ENCODE data around the gene CAB39L. TPM values are rescaled to one million over a fixed set of nuclear protein-coding genes. Genes with fewer than 3 reads are reported as not detected.

Gene CAB39L
- 8.7 TPM for polyA plus RNA-seq (2013, experiment 1 of 2)
- polyA plus RNA-seq (2013, experiment 2 of 2) = 9.3 TPM

GRCh38 chr13:49443704-49444523 is at the start of gene CAB39L, which contains the start of gene SETDB2:
CAB39L (minus strand) TSS chr13:49444064; CDS start chr13:49382910, 61,154 bp downstream.
SETDB2 (plus strand) TSS chr13:49444274; CDS start chr13:49451894, 7,620 bp downstream.
- DNase-seq = peak; percentile 99
- Histone ChIP-seq H2BK15ac (ENCODE audit: low read depth, poor library complexity, severe bottlenecking) (peak within 1 kb of the TSS; percentile 18), H3K36me3 (ENCODE audit: control insufficient read depth in 1 of 2, insufficient read depth in 2 of 2, low read depth in 1 of 2, low read length in 2 of 2) (peaks cover 0 to 13% of the 10 kb centered on the region in 2 experiments), H3K9me3 (ENCODE audit: control insufficient read depth, low read length) (no peaks in the 10 kb centered on the region), H2AK5ac (ENCODE audit: low read length, severe bottlenecking) (no peak within 1 kb of the TSS), H3K79me1 (replicated peaks; ENCODE audit: low read length, poor library complexity, severe bottlenecking) (peaks cover 2% of the 10 kb centered on the region), H3K4me1 (ENCODE audit: control insufficient read depth, insufficient read depth, low read depth, low read length) (no peaks in the 10 kb centered on the region), H2BK5ac (ENCODE audit: low read depth, low read length, poor library complexity, severe bottlenecking) (no peak within 1 kb of the TSS), H3K4me3 (ENCODE audit: insufficient read depth in 1 of 2, low read depth in 1 of 2, low read length in 2 of 2) (peak within 1 kb of the TSS; percentile 70 to 97), H2BK12ac (ENCODE audit: low read length in 2 of 2) (peak within 1 kb of the TSS in 1 of 2 experiments; percentile 85), H3K4me2 (ENCODE audit: low read length, poor library complexity, severe bottlenecking) (peak within 1 kb of the TSS; percentile 76), H3K18ac (ENCODE audit: low read depth in 1 of 2, low read length in 2 of 2) (peak within 1 kb of the TSS; percentile 30 to 90), H2BK120ac (ENCODE audit: low read depth, low read length) (peak within 1 kb of the TSS; percentile 3), H3K9ac (ENCODE audit: low read length) (peak within 1 kb of the TSS; percentile 99), H3K27me3 (ENCODE audit: control insufficient read depth in 1 of 2, insufficient read depth in 1 of 2, low read length in 2 of 2) (no peaks in the 10 kb centered on the region), H4K91ac (ENCODE audit: low read length) (peak within 1 kb of the TSS; percentile 0), H4K8ac (ENCODE audit: low read length) (peak within 1 kb of the TSS; percentile 69), H2AFZ (ENCODE audit: low read depth, low read length) (peak within 1 kb of the TSS; percentile 76), H3K23ac (ENCODE audit: low read length in 2 of 2) (peak within 1 kb of the TSS in 1 of 2 experiments; percentile 46), H3K27ac (ENCODE audit: low read length, poor library complexity, severe bottlenecking) (peak within 1 kb of the TSS; percentile 70), H3K14ac (ENCODE audit: low read length in 2 of 2) (peak within 1 kb of the TSS in 1 of 2 experiments; percentile 67), H3K4ac (ENCODE audit: low read depth in 1 of 2, low read length in 2 of 2) (peak within 1 kb of the TSS in 1 of 2 experiments; percentile 87)
- under 1% methylated on average over 48 of the region's 53 CpGs for WGBS

DNA sequence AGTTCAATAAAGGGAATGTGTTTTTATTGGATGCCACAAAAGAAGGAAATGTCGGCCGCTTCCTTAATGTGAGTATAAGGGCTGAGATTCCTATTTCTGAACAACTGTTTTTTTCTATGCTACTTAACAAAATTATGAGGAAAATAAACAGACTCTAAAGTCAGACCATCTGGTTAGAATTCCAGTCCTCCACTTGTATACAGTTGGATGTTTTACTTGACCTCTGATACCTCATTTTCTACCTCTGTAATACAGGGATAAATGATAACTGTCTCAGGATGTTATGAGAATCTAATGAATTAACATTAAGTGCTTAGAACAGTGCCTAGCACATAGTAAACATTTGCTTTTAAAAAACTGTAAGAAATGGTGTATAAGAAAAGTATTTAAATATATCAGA is 44.7 kb upstream of the CAB39L start:
- Histone ChIP-seq H3K4ac (ENCODE audit: low read depth in 1 of 2, low read length in 2 of 2) (no peak overlapping the region), H2BK120ac (ENCODE audit: low read depth, low read length) (no peak overlapping the region), H2AFZ (ENCODE audit: low read depth, low read length) (no peak overlapping the region), H3K27ac (ENCODE audit: low read length, poor library complexity, severe bottlenecking) (no peak overlapping the region), H3K4me1 (ENCODE audit: control insufficient read depth, insufficient read depth, low read depth, low read length) (no peaks in the 10 kb centered on the region), H2BK15ac (ENCODE audit: low read depth, poor library complexity, severe bottlenecking) (no peak overlapping the region), H3K36me3 (ENCODE audit: control insufficient read depth in 1 of 2, insufficient read depth in 2 of 2, low read depth in 1 of 2, low read length in 2 of 2) (peaks cover 0 to 72% of the 10 kb centered on the region in 2 experiments), H4K91ac (ENCODE audit: low read length) (no peak overlapping the region), H3K4me3 (ENCODE audit: insufficient read depth in 1 of 2, low read depth in 1 of 2, low read length in 2 of 2) (no peak overlapping the region), H3K9me3 (ENCODE audit: control insufficient read depth, low read length) (no peaks in the 10 kb centered on the region), H2BK12ac (ENCODE audit: low read length in 2 of 2) (no peak overlapping the region), H3K23ac (ENCODE audit: low read length in 2 of 2) (no peak overlapping the region), H3K4me2 (ENCODE audit: low read length, poor library complexity, severe bottlenecking) (no peak overlapping the region), H3K18ac (ENCODE audit: low read depth in 1 of 2, low read length in 2 of 2) (no peak overlapping the region), H2AK5ac (ENCODE audit: low read length, severe bottlenecking) (no peak overlapping the region), H3K14ac (ENCODE audit: low read length in 2 of 2) (no peak overlapping the region), H3K79me1 (replicated peaks; ENCODE audit: low read length, poor library complexity, severe bottlenecking) (no peaks in the 10 kb centered on the region), H4K8ac (ENCODE audit: low read length) (no peak overlapping the region), H2BK5ac (ENCODE audit: low read depth, low read length, poor library complexity, severe bottlenecking) (no peak overlapping the region), H3K9ac (ENCODE audit: low read length) (no peak overlapping the region), H3K27me3 (ENCODE audit: control insufficient read depth in 1 of 2, insufficient read depth in 1 of 2, low read length in 2 of 2) (no peaks in the 10 kb centered on the region)
- no peak for DNase-seq
- no CpG with 5 or more reads among the region's 2 CpGs for WGBS

DNA sequence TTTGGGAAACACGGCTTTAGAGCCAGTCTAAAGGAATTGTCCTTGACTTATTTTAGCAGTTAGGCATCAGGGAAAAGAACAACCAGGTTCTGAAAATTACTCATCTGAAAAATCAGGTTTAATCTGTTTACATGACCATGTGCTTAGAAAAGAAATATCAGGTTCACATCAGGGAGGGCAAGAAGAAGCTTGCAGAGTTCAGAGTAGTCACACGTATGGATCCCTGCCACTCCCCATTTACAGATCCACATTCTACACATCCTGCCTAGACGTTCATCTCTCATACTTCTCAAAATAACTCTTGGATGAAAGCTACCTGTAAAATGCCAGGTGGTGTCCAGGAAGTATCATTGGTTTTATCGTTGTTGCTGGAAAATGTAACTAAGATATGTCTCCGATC is 37.9 kb upstream of the CAB39L start:
- Histone ChIP-seq H2AFZ (ENCODE audit: low read depth, low read length) (no peak overlapping the region), H4K91ac (ENCODE audit: low read length) (no peak overlapping the region), H2BK12ac (ENCODE audit: low read length in 2 of 2) (no peak overlapping the region), H3K23ac (ENCODE audit: low read length in 2 of 2) (no peak overlapping the region), H3K27ac (ENCODE audit: low read length, poor library complexity, severe bottlenecking) (no peak overlapping the region), H3K9me3 (ENCODE audit: control insufficient read depth, low read length) (no peaks in the 10 kb centered on the region), H3K4me1 (ENCODE audit: control insufficient read depth, insufficient read depth, low read depth, low read length) (no peaks in the 10 kb centered on the region), H3K9ac (ENCODE audit: low read length) (no peak overlapping the region), H3K27me3 (ENCODE audit: control insufficient read depth in 1 of 2, insufficient read depth in 1 of 2, low read length in 2 of 2) (no peaks in the 10 kb centered on the region), H2BK5ac (ENCODE audit: low read depth, low read length, poor library complexity, severe bottlenecking) (no peak overlapping the region), H3K14ac (ENCODE audit: low read length in 2 of 2) (no peak overlapping the region), H2BK15ac (ENCODE audit: low read depth, poor library complexity, severe bottlenecking) (no peak overlapping the region), H3K4ac (ENCODE audit: low read depth in 1 of 2, low read length in 2 of 2) (no peak overlapping the region), H2AK5ac (ENCODE audit: low read length, severe bottlenecking) (no peak overlapping the region), H3K79me1 (replicated peaks; ENCODE audit: low read length, poor library complexity, severe bottlenecking) (no peaks in the 10 kb centered on the region), H3K4me3 (ENCODE audit: insufficient read depth in 1 of 2, low read depth in 1 of 2, low read length in 2 of 2) (no peak overlapping the region), H3K18ac (ENCODE audit: low read depth in 1 of 2, low read length in 2 of 2) (no peak overlapping the region), H4K8ac (ENCODE audit: low read length) (no peak overlapping the region), H3K36me3 (ENCODE audit: control insufficient read depth in 1 of 2, insufficient read depth in 2 of 2, low read depth in 1 of 2, low read length in 2 of 2) (peaks cover 7 to 88% of the 10 kb centered on the region in 2 experiments), H2BK120ac (ENCODE audit: low read depth, low read length) (no peak overlapping the region), H3K4me2 (ENCODE audit: low read length, poor library complexity, severe bottlenecking) (no peak overlapping the region)
- no peak for DNase-seq
- WGBS = 97% methylated on average over 4 of the region's 5 CpGs

GRCh38 chr13:49476529-49476928 is 32.7 kb upstream of the CAB39L start:
- WGBS = 94% methylated on average over 7 of the region's 7 CpGs
- H2BK15ac ChIP-seq (ENCODE audit: low read depth, poor library complexity, severe bottlenecking) = no peak overlapping the region
- H3K9me3 ChIP-seq (ENCODE audit: control insufficient read depth, low read length) = no peaks in the 10 kb centered on the region
- H3K27me3 ChIP-seq (ENCODE audit: control insufficient read depth in 1 of 2, insufficient read depth in 1 of 2, low read length in 2 of 2) = no peaks in the 10 kb centered on the region
- H3K4me1 ChIP-seq (ENCODE audit: control insufficient read depth, insufficient read depth, low read depth, low read length) = no peaks in the 10 kb centered on the region
- H2BK120ac ChIP-seq (ENCODE audit: low read depth, low read length) = no peak overlapping the region
- H3K9ac ChIP-seq (ENCODE audit: low read length) = no peak overlapping the region
- no peak overlapping the region for H2AFZ ChIP-seq (ENCODE audit: low read depth, low read length)
- no peak overlapping the region for H3K27ac ChIP-seq (ENCODE audit: low read length, poor library complexity, severe bottlenecking)
- DNase-seq = no peak
- no peak overlapping the region for H2AK5ac ChIP-seq (ENCODE audit: low read length, severe bottlenecking)
- H4K91ac ChIP-seq (ENCODE audit: low read length) = no peak overlapping the region
- no peak overlapping the region for H3K14ac ChIP-seq (ENCODE audit: low read length in 2 of 2)
- H3K36me3 ChIP-seq (ENCODE audit: control insufficient read depth in 1 of 2, insufficient read depth in 2 of 2, low read depth in 1 of 2, low read length in 2 of 2) = peaks cover 10 to 91% of the 10 kb centered on the region in 2 experiments
- H3K79me1 ChIP-seq (replicated peaks; ENCODE audit: low read length, poor library complexity, severe bottlenecking) = no peaks in the 10 kb centered on the region
- H3K4ac ChIP-seq (ENCODE audit: low read depth in 1 of 2, low read length in 2 of 2) = no peak overlapping the region
- no peak overlapping the region for H3K4me2 ChIP-seq (ENCODE audit: low read length, poor library complexity, severe bottlenecking)
- H2BK12ac ChIP-seq (ENCODE audit: low read length in 2 of 2) = no peak overlapping the region
- H3K4me3 ChIP-seq (ENCODE audit: insufficient read depth in 1 of 2, low read depth in 1 of 2, low read length in 2 of 2) = no peak overlapping the region
- no peak overlapping the region for H2BK5ac ChIP-seq (ENCODE audit: low read depth, low read length, poor library complexity, severe bottlenecking)
- H3K18ac ChIP-seq (ENCODE audit: low read depth in 1 of 2, low read length in 2 of 2) = no peak overlapping the region
- no peak overlapping the region for H3K23ac ChIP-seq (ENCODE audit: low read length in 2 of 2)
- H4K8ac ChIP-seq (ENCODE audit: low read length) = no peak overlapping the region
